GM19455 (cell line): Measurements from ENCODE around the gene MCM8.
A peak's percentile ranks its signal among the peaks of the same experiment; 100 is the strongest.

ENCODE experiments used
- ATAC-seq: cut with Tn5 transposase; IDR thresholded peaks from one replicate; pipeline ENCODE4 v1.9.1; 2021; ENCODE audit not compliant: unreplicated experiment

MCM8 gene

DNA sequence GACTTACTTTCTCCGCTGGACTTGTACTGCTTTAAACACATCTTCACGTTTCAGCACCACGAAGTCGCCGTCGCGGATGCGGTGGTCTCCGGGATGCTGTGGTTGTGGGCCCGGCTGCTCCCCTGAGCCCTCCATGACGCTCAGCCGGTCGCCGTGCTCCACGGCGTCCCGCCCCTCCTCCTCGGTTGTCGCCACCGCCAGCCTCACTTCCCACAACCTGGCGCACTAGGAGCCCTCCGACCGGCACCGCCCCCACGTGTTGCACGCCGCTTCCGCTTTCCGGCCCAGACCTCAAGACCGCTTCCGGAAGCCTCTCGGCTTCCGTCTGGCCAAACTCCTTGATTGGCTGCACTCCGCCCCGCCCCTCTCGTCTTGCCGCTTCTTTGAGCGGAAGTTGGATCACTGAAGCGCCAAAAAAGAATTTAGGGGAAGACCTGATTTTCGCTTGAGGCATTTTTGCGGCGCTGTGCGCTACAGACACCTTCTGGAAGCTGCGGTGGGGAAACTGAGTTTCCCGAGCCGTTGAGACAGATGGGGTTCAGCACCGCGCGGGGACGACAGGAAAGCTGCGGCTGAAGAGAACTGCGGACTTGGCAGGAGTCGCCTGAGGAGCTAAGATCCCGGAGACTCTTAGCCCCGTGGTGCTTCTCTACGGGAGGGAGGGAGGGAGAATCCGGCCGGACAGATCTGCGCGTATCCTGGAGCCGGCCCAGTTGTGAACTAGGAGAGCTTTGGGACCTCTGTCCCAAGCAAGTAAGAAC lies at the start of gene MCM8, which contains the start of gene TRMT6:
TSS of gene MCM8 (plus strand) at position 382 of the 761 bp plus-strand sequence. CDS start 1,364 bp downstream, outside the sequence.
TSS of gene TRMT6 (minus strand) at position 263 of the 761 bp plus-strand sequence. CDS start at position 135, 128 bp downstream.
- ATAC-seq: peak; percentile 98

DNA sequence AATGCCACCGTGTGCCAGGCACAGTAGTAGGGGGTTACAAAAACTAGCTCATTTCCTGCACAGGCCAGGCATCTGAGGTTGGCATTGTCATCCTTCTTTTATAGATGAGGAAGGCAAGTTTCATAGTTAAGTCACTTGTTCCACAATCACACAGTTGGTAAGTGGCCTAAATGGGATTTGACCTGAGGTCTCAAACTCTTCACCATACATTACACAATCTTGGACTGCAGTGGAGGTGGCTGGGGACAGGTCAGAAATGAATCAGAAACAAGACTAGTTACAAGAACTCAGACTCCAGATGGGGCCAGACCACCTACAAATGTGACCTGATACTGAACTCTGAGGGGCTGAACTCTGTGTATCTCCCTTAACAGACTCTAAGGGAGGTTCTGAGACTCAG lies 49.5 kb upstream of the MCM8 start:
- ATAC-seq: no peak

DNA sequence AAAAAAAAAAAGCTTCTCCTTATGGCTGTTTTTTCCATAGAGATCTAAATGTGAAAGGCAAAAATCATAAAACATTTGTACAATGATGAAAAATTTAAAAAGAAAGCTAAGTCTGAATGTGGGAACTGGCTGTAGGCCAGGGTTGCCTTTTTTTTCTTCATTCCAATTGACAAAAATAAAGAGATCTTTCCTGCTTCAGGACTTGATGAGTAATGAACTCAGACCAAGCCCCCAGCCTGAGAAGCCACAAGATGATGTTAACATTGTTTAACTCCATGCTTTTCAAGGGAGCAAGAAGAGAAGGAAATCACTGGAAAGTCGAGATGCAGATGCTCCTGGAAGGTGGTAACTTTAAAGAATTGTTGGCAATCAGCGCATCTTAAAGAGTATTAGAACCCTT lies 41.5 kb upstream of the MCM8 start:
- ATAC-seq: no peak

- no peak for ATAC-seq
These were observed 40.3 kb upstream of the MCM8 start for GRCh38 chr20:5910186-5910585.

- no peak for ATAC-seq
These were observed 37.3 kb upstream of the MCM8 start for GRCh38 chr20:5913166-5913565.

- no peak for ATAC-seq
These were observed 35.6 kb upstream of the MCM8 start for GRCh38 chr20:5914859-5915258.

- ATAC-seq: no peak
These were observed 31.4 kb upstream of the MCM8 start for GRCh38 chr20:5918856-5919625.

- ATAC-seq: no peak
These were observed 30.6 kb upstream of the MCM8 start for GRCh38 chr20:5919626-5920544.

- no peak for ATAC-seq
These were observed 29.9 kb upstream of the MCM8 start for GRCh38 chr20:5920581-5920980.

- no peak for ATAC-seq
These were observed 27.0 kb upstream of the MCM8 start for GRCh38 chr20:5923493-5923892.

- no peak for ATAC-seq
These were observed 24.9 kb upstream of the MCM8 start for GRCh38 chr20:5925551-5925950.

DNA sequence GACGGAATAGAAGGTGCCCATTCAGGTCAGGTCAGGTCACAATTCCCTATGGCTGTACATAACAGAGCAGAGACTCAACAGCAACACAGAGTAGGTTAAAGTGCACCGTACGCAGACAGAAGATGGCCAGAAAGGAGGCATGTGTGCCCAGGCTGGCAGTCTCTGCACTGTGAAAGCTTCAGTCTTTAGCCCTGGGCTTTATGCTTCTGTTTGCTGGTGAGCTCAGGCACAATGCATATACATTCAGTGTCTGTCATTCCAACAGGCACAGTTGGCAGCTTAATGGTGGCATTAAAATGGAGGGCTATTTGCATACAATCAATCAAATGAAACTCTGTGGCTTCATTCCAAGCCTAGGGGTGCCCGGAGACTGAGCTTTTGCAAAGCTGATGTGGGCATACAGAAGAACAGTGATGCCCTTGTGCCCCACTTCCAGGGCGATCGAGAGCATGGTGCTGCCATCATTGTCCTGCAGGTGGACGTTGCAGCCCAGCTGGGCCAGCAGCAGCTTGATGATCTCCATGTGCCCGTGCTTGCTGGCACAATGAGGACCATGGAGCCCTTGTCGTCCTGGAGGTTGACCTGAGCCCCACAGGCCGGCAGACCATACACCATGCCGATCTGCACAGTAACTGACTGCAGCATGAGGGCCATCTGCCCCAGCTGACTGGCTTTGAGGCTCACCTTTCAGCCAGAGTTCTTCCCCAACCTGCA lies 22.5 kb upstream of the MCM8 start:
- ATAC-seq: no peak

DNA sequence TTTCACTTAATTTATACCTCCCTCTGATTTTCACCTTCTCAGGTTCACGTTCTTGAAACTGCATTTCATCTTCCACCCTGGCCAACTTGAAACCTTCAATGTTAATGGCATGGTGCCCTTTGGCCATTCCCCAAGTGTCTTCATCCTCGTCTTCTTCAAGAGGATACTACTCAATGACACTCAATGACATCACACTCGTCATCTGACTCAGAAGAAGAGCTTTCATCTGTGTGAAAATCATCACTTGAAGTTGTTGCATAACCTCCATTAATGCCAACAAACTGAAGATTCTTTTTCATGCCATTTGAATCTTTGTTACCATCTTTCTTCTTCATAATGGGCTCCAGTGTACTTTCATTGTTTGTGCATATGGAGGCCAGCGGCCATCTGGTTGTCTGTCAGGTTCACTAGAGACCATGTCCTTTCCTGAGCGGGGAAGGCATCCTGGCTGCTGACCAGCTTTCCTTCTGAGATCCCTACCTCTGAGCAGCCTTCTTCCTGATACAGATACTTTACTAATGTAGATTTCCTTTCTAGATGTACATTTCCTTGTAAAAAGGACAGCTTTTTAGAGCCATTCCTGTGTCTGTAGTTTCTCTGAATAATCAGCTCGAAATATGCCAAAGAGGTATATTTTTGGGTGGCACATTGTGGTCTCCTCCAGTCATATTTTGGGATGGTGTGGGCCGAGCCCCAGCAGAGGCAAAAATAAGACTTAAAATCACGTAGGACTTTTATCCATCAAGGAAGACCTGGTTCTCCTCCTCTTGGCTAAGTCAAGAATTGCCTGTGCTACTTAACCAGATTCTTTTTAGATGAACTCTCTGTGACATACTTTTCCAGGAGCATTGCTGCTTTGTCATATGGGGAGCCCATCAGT lies 21.4 kb upstream of the MCM8 start:
- ATAC-seq: no peak

DNA sequence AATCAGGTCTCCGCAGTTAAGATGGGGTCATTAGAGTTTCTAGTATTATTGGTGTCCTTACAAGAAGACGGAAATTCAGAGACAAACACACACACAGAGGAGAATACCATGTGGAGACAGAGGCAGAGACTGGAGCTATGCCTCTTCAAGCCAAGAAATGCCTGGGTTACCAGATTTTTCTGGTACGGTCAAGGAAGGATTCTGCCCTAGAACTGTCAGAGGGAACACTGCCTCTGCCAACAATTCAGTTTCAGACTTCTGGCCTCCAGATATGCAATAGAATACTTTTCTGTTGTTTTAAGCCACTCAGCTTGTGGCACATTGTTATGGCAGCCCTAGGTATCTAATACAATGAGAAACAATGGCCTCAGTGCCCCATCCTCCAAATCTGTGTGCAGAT lies 19.0 kb upstream of the MCM8 start:
- no peak for ATAC-seq

- ATAC-seq: no peak
These were observed 17.7 kb upstream of the MCM8 start for GRCh38 chr20:5932796-5933195.

DNA sequence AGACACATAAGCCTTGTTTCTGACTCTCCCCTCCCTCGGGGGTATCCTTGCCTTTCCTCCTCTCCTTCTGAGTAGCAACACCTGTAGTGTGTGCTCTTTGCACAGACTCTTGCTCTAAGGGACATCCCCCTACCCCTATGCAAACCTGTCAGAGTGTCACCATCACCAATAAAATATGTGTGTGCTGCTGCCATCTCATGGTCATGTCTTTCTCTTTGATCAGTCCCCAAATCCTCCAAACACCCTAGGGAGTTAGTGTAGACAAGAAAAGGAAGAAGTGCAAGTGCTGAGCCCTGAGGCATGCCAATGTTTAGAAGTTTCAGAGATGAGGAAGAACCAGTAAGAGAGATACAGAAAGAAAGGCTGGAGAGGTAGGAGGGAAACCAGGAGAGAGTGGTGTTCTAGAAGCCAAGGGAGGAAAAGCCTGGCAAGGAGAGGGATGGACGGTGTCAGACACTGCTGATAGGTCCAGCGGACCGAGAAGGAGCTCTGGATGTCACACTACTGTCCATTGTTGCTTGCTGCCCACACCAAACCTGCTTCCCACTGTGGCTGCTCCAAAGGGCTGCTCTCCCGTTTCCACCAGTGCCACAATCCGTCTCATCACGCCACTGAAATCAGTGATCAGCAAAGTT lies 16.5 kb upstream of the MCM8 start:
- ATAC-seq: no peak

GRCh38 chr20:5935384-5935783 lies 15.1 kb upstream of the MCM8 start:
- no peak for ATAC-seq

- no peak for ATAC-seq
These were observed 14.2 kb upstream of the MCM8 start for GRCh38 chr20:5936238-5936637.

- no peak for ATAC-seq
These were observed 11.9 kb upstream of the MCM8 start for GRCh38 chr20:5938456-5939029.
